GM19452 (cell line): ENCODE measurements around the gene GAS6.
"Not testable (repeated sequence)": the region's sequence is repeated elsewhere in the genome, so short reads cannot be mapped to it uniquely, and the experiment has no call there.

Experiments used
- ATAC-seq: cut with Tn5 transposase; IDR thresholded peaks from one replicate; pipeline ENCODE4 v1.9.1; 2021; ENCODE audit not compliant: unreplicated experiment

The GAS6 gene

DNA sequence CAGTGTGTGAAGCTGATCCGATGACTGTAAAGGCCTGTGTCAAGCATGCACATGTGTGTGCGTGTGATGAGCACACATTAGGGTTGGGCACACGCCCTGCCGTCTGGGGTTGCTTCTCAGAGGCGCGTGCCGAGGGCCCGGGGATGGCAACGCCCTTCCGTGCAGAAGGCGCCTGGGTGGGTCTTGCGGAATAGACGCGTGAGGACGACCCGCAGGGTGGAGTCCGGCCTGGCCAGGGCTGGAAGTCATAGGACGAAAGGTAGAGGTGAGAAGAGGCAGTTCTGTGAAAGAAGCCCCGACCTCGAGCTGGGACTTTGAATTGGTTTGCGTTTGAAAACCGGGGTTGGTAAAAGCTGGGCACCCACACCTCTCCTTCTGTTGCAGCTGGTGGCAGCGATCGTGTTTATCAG lies 69.1 kb downstream of the GAS6 start:
- ATAC-seq: no peak

DNA sequence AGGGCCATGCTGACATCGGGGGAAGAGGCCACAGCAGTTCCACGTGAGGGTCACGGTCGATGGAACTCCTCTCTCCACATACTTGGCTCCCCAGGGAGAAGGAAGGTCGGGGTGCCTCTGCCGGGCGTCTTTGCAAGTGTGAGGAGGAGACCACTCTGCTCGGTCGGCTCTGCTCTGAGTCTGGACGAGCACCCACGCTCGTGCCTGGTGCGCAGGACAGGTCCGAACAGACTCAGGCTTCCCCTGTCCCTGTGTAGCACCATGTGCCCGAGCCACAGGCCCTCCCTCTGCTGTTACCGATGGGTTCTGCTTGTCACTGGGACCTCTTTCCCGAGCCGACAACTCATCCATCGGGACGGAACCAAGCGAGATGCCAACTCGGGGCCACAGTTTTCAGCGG lies 69.8 kb downstream of the GAS6 start:
- no peak for ATAC-seq

DNA sequence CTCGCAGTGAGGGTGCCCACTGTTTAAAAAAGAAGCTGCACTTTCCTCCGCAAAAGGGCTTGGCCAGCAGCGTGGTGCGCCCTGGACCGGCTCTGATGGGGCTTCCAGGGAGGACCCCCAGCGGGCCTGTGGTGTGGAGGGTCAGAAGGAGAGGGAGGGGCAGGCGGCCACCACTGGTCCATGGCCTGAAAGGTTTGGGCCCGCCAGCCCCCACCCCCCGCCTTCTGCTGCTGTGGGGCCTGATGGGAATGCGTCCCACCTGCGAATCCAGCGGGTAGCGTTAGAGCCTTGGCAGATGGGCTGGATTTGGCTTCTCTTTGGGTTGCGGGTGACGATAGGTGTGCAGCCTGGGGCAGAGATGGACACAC lies 70.2 kb downstream of the GAS6 start:
- ATAC-seq: no peak

DNA sequence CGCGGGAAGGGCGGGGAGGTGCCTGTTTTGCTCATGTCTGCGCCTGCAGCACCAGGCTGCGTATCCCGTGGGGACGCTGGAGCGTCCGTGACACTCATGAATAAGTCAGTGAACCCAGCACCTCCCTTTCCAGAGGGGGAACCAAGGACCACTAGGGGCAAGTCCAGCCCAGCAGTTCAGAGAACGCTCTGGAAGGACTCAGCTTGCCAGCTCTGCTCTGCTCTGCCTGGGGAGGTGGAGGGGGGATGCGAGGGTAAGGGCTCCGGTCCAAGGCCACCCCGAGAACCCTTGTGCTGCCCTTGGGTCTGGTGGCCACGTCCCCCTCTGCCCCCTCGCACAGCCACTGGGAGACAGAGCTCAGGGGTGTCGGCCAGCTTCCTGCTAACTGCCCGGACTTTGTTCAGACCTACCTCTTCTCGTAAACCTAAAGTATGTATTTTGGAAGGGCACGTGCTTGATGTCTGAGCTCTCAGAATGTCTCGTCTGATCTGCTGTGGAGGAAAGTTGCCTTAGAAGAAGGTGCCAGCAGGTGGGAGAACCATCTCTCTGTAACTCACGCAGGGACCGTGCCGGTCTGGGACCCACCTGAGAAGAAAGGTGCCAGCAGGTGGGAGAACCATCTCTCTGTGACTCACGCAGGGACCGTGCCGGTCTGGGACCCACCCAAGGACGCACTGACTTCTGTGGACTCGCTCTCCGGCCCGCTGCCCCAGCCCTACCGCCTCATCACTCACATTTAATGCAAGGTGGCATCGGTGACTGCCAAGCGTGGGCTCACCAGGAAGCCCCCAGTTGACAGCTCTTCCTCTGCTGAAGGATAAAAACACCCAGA lies 70.8 kb downstream of the GAS6 start:
- no peak for ATAC-seq

DNA sequence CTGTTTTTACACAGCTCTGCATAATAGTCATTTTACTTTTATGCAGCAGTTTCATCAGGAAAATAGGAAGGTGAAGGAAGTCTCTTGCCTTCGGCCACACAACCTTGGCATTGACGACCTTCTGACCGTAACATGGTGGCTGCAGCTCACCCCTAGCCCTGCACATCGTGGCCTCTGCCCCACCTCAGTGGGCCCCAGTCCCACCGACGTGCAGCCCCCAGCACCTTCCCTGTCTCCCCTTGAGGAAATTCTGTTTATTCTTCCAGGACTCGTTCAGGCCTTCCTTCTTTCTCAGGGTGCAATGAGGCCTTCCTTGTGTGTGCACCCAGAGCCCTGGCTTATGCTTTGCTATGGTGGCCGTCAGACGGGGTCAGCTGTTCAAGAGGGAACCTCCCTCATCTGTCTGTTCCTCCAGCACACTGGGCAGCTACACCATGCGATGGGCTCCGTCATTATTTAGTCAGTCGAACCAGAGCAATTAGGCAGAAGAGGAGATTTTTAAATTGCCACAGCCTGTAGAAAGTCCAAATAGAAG lies 71.6 kb downstream of the GAS6 start:
- ATAC-seq: no peak

DNA sequence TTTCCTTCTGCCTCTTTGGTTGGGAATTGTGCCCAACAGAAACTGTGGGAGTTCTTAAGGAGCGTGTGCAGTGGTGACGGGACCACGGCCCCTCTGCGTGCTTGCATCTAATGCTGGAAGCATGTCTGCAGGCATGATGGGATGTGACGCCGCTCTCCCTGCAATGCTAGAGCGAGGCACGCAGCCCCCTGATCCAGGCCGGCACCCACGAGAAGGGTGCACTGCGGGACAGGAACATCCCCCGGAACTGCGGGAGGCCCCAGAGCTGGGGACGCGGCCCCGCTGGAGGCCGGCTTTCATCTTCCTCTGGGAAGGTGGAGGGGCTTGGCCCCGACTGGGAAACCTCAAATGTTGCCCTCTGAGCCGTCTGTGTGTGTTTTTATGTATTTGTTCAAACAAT lies 72.1 kb downstream of the GAS6 start:
- no peak for ATAC-seq

DNA sequence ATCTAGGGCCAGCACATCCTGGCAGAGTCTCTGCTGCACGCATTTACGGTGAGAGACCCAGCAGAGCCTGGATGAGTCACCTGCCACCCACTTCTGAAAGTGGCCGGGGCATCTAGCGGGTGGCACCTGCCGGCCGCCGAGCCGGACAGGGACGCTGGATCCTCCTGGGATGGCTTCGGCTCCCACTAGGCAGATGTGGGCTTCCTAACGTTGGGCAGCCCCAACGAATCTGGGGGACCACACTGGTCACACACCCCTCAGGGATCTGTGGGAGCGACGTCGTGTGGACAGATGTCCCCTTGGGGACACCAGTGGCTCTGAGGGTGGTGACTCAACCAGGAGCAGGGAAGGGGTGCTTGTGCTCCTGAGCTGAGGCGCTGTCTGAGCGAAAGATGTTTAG lies 72.7 kb downstream of the GAS6 start:
- no peak for ATAC-seq

DNA sequence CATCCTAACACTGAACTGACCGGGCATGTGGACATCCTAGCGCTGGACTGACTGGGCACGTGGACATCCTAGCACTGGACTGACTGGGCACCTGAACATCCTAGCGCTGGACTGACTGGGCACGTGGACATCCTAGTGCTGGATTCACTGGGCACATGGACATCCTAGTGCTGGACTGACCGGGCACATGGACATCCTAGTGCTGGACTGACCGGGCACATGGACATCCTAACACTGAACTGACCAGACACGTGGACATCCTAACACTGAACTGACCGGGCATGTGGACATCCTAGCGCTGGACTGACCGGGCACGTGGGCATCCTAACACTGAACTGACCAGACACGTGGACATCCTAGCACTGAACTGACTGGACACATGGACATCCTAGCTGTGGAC lies 73.9 kb downstream of the GAS6 start:
- not testable (repeated sequence) for ATAC-seq

DNA sequence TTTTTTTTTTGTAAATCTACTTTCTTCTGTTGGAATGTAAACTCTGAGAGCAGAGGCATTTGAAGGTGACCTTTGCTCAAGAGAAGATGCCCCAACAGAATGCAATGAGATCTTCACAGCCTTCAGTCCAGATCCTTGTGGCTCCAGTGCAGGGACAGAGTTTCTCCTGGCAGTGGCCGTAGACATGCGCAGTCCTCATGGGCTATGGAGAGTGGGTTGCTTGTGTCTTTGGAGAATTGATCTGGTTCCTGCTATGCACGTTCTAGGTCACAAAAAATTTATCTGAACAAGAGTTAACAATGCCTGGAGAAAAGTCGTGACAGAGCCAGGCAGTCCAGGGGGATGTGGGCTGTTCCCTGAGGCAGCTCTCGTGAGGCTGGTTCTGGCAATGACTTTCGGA lies 74.7 kb downstream of the GAS6 start:
- ATAC-seq: no peak

DNA sequence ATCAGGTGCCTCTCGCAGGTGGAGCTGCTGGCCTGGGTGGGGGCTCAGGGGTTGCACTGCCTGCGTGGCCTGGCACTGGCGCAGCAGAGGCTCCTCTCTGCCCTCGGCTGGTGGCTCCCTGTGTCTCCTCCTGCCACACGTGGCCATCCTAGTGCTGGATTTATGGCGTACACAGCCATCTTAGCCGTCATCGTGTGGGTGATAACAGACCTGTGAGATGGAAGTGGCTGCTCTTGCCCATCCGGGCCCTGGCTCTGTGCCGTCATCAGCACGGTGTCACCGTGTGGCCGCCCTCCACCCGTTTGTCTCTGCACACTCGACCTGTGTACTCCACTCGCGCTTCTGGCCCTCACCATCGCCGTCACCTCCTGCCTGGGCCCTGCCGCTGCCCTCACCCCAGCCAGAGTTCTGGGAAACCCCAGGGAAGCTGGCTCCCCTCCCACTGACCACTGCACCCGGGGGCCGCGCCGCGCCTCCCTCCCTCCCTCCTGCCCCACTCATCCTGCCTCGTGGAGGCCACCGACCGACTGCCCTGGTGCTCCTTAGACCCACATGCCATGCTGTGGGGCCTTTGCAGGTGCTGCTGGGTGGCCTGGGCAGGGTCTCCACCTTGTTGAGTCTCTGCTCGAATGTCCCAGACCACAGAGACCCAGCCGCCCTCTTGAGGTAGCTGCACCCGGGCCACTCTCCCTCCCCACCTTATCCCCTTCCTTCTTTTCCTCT lies 75.3 kb downstream of the GAS6 start:
- no peak for ATAC-seq

DNA sequence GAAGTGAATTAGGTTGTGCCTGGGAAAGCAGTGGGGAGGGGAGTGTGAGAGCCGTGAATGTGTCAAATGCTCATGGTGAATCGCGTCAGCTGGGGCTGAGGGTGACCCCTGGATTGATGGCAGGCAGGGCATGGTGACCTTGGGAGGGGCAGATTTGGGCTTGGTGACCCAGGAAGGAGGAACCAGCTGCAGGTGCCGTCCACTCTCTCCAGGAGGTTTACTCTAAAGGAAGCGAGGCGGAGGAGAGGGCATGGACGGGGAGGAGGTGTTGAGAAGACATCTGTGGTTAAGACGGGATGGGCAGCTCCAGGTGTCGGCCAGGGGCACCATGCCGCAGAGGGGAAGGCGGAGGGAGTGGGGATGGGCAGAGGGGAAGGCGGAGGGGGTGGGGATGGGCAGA lies 76.2 kb downstream of the GAS6 start:
- ATAC-seq: no peak

DNA sequence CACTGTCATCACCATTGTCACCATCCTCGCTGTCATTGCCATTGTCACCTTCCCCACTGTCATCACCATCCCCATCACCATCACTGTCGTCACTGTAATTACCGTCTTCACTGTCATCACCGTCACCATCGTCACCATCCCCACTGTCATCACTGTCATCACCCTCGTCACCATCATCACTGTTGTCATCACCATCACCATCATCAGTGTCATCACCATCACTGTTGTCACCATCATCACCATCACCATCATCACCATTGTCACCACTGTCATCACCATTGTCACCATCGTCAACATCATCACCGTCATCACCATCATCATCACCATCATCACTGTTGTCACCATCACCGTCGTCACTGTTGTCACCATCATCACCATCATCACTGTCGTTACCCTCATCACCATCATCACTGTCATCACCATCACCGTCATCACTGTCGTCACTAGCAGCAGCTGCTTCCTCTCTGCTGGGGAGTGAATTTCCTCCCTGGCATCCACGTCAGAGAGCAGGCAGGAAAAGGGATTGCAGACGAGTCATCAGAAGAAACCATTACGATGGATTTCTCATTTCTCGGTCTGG lies 77.5 kb downstream of the GAS6 start:
- ATAC-seq: no peak

DNA sequence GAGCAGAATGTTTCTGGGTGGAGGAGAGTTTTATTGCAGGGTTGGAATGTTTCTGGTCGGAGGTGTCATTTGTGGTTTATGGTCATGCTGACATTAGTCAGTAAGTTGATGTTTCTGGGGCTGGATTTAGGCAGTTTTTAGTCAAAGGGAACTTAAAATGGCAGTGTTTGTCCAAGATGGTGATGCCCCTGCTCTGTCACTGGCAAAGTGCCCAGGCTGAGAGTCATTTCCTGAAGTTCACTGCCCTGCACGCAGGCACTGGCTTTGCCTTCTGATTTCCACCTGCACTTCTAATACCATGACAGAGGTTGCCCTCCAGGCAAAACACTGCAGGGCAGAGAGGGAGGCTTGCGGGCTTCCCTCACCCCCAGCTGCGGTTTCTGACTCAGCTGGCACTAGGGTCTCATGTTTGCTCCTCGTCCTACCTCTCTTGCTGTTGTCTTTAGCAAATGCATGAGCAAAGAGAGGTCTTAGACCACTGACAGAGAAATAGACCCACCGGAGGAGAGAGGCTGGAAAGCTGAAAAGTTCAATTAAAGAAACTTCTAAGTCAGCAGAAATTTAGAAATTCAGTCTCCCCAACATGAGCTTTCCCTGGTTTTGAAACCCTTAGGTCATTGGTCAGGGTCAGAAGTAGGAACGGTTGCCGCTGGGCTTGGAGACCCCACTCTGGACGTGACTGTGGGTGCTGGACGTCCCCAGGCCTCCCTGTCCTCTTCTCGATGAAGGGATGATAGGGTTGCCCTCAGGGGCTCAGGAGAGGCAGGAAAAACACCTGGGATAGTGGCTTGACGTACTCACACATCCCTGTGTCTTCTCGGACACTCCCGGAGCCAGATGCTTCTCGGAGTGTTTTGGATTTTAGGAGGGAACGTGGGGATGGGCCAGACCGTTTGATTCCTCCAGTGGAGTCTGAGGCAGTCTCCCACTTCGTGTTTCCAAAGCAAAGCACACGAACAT lies 78.5 kb downstream of the GAS6 start:
- ATAC-seq: no peak

DNA sequence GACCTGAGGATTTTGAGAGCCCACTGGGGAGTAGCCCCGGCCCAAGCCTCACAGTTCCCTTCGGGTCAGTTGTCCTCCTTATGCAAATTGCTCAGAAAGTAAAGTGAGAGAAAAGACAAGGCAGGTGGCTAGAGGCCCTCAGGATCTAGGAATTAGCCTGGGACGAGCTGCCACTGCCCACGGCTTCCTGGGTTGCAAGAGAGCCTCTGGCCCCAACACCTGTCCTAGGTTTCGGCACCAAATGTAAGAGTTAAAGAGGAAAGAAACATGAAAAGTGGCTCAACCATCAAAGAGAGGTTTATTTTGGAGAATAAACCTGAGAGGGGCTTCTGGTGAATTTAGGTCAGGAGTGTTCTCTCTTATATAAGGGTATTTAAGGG lies 79.2 kb downstream of the GAS6 start:
- no peak for ATAC-seq

DNA sequence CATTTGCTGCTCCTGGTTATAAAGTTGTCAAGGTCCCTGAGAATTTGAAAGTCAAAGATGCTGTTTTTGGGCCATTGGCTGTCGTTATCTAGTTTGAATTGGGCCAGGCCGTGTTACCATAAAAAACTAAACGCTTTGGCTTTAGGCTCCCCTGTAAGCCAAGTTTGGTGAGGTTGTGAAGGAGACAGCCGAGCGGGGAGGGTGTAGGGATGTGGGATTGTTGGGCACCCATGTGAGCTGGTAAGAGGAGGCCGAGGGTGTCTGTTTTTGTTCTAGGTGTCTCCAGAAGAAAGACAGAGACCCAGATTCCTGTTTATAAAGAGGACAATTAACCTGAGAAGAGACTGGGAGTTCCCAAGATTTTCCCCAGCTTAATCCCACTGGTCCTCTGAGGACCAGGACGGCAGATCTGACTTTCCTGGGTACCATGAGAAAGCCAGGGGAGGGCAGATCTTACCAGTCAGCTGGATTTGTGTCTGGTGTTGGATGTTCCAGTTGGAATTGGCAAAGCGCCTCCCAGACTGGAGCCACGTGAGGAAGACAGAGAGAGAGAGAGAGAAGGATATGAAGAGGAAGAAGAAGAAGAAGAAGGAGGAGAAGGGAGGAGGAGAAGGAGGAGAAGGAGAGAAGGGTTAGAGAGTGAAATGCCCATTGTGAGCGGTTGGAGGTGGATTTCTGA lies 79.8 kb downstream of the GAS6 start:
- ATAC-seq: no peak

DNA sequence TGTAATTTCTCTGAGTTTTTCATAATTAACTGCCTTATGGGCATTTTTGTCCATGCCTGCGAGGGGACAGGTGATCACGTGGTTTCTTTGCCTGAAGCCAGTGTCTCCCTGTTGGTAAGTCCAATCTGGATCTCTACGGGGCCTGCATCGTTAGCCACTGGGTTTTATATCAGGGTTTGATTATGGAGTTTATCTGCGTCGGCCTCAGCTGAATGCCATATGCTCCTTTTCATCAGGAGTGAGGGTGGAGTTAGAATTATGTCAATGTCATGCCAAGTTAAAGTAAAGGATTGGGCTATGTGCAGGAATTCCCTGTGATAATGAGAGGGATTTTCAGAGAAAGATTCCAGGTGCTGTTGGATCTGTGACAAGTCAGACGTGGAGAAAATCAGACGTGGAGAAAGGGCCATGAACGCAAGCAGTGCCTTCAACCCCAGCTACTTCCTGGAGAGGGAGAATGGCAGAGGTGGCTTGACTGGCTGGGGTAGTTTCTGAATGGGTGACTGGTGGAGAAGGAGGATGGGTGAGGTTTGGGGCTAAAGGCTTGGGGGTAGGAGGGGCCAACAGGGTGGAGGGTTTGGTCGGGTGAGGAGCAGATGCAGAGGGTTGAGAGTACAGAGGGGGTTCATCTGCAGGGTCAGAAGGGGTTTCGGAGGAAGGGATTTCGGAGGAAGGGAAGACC lies 80.5 kb downstream of the GAS6 start:
- no peak for ATAC-seq

DNA sequence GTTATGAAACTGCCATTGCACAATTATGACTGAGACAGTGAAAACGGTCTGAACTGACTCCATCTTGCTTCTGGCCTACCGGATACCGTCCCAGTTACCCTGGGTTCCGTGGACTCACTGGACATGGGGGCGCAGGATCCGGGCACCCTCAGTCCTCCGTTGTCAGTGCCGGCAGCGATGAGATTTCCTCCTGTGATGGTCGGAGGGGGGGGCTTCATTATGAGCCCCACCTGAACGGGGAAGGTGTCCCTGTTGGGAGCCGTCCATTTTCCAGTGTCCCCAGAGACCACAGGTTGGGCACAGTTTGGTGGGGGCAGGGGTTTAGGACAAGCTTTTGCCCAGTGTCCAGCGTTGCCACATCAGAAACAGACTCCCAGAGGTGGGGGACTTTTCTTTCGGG lies 81.4 kb downstream of the GAS6 start:
- ATAC-seq: no peak

DNA sequence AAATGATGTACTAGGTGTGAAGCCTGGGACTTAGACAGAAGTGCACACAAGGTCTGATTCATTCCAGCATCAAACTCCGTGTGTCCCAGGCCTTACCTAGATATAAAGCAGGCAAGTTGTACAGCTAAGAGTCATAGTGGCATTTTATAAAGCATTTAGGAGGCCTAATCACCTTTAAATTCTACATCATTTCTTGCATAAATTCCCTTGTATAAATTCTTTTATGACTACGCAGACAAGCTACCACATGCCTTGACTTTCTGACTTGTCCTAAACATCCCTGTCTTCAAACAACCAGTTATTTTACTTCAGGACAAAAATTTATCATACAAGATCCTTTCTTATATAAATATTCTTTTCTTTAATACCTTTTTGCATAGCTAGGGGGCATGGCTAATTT lies 82.3 kb downstream of the GAS6 start:
- ATAC-seq: no peak

DNA sequence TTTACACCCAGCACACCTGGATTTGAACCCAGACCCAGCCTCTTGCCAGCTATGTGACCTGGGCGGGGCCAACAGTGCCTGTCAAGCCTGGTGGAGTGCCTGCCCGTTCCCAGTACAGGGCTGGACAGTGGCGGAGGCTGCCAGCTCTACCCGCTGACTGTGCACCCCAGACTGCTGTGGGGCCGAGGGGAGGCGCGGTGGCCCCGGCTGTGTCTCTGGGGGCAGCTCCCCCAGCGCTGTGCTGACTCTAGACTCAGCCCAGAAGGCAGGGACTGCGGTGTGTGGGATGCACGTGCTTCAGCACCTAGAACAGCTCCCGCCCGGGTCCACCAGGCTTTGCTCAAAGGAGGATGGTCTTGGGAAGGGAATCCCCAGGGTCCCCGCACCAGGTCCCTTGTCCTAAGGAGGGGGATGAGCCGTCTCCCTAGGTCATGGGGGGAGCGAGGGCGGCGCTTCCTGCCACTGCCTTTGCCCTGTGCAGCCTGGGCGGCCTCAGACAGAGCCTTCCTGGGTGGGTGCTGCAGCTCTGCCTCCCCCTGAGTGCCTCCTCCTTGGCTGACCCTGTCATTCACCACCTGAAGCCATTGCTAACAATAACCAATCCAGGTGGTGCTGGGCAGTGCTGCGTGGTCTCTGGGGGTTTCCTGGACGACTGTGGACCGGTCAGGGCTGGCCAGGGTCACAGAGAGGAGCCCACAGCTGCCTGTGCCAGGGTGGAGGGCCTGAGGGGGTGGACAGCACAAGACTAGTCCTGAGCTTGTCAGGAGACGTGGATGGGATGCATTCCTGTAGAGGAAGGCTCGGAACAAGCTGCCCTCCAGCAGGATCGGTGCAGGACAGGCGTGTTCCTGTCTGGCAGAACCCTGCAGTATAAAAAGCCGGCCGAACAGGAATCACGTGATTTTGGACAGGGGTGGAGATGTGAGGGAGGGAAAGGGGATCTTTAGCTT lies 86.3 kb downstream of the GAS6 start:
- ATAC-seq: no peak
